ENCODE measurements around the gene PPIP5K2.

Gene PPIP5K2

DNA sequence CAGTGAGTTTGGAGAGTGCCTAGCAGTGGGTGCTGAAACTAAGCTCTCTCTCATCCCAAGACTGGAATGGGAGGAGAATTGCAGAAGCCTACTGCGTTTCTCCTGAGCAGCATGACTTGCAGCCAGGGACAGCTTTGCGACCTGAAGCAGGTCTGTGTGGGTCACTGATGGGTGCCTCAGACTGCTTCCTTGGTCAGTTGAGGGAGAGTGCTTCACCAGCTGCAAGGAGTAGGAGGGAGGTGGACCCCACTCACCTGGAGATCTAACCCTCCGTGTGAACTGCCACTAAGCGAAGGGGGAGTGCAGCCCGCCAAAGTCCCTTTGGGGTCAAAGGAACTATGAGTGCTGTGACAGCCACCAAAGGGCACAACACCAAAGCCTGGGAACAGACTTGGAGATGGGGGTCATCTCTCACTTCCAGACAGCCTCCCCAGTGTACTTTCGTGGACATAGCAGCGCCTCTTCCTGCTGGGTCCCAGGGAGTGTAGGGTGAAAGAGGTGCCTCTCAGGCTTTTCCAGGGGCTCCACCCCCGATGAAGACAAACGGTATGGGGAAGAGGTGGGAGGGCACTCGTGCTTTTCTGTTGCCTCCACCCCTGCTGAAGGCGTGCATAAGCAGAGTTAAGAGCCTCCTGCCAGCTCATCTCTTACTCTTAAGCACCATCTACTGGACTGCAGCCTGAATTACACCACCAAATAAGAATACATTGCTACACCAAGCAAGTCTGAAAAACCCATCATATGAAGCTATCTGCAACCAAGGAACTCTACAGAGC lies 104.2 kb downstream of the PPIP5K2 start:
- CTCF ChIA-PET = interaction anchor here (0.5 to 1.8 kb wide), 18 partner anchors 8 to 1527 kb away, joined by 3 to 11 read pairs (median 4); no protein-coding TSS in a partner anchor
- POLR2A ChIA-PET (ENCODE audit: low non-redundant PET) = no interaction called here
- peak; percentile 78 for TF ChIP-seq CTCF (conservative IDR thresholded peaks at IDR 0.05; ENCODE audit: low read depth)
- DNase-seq (ENCODE audit: low spot score) = peak; percentile 44
- no peak overlapping the region for H3K27ac ChIP-seq

GRCh38 chr5:103224894-103225246 lies 104.8 kb downstream of the PPIP5K2 start:
- ChIA-PET CTCF (interaction anchor here (0.5 to 1.8 kb wide), 15 partner anchors 9 to 1526 kb away, joined by 3 to 11 read pairs (median 4); no protein-coding TSS in a partner anchor), POLR2A (ENCODE audit: low non-redundant PET) (no interaction called here)
- peak; percentile 32; the same call in 1 of the 2 replicates for TF ChIP-seq CTCF (conservative IDR thresholded peaks at IDR 0.05; ENCODE audit: low read depth)
- no peak for DNase-seq (ENCODE audit: low spot score)
- no peak overlapping the region for H3K27ac ChIP-seq

GRCh38 chr5:103228061-103228460 lies 108.0 kb downstream of the PPIP5K2 start:
- H3K27ac ChIP-seq = no peak overlapping the region
- DNase-seq (ENCODE audit: low spot score) = no peak
- ChIA-PET CTCF (no interaction called here), POLR2A (ENCODE audit: low non-redundant PET) (no interaction called here)
- TF ChIP-seq CTCF (conservative IDR thresholded peaks at IDR 0.05; ENCODE audit: low read depth) = no peak

- no peak for TF ChIP-seq CTCF (conservative IDR thresholded peaks at IDR 0.05; ENCODE audit: low read depth)
- ChIA-PET POLR2A (ENCODE audit: low non-redundant PET) (no interaction called here), CTCF (no interaction called here)
- H3K27ac ChIP-seq = no peak overlapping the region
- no peak for DNase-seq (ENCODE audit: low spot score)
Measured at GRCh38 chr5:103228588-103228987, 108.5 kb downstream of the PPIP5K2 start.

GRCh38 chr5:103232393-103232999 lies 112.4 kb downstream of the PPIP5K2 start:
- no peak overlapping the region for H3K27ac ChIP-seq
- TF ChIP-seq CTCF (conservative IDR thresholded peaks at IDR 0.05; ENCODE audit: low read depth) = peak; percentile 81
- ChIA-PET POLR2A (ENCODE audit: low non-redundant PET) (no interaction called here), CTCF (interaction anchor here (0.5 to 2.2 kb wide), 12 partner anchors 9 to 733 kb away, joined by 3 to 18 read pairs (median 4); no protein-coding TSS in a partner anchor)
- DNase-seq (ENCODE audit: low spot score) = peak; percentile 33

DNA sequence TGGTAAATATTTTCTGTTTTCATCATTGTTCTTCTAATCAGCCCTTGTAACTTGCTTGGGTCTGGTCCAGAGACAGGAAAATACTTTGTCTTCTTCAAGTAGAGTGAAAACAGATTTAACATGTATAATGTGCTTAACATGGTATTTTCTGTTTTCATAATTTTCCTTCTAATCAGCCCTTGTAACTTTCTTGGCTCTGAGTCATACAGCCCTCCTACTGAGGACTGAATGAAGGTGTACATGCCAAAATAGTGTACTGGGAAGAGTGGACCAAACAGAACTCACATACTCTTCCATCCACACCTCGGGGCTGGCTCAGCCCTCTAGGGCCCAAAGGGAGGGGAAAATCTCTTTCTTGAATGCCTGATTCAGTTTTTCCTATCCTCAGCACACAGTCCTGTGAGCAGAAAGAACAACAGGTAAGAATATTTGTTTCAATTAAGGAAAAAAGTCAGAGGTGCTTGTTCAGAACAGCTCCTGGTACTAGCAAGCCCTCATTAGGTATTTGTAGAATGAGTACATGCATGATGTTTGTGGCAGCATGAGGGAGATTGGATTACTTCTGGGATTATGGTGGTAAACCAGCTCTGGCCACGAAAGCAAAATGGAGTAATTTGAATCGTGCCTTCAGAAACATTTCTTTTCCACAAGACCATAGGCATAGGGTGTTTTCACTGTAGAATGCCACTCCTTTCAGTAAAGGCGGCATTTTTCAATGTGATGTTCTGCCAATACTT lies 114.3 kb downstream of the PPIP5K2 start:
- CTCF ChIA-PET = no interaction called here
- TF ChIP-seq CTCF (conservative IDR thresholded peaks at IDR 0.05; ENCODE audit: low read depth) = no peak
- no peak for DNase-seq (ENCODE audit: low spot score)
- no peak overlapping the region for H3K27ac ChIP-seq
- POLR2A ChIA-PET (ENCODE audit: low non-redundant PET) = no interaction called here

All from RWPE1 (cell line).